SJSA1 (cell line): ENCODE measurements around the gene SNTB2. TPM values are rescaled to one million over a fixed set of nuclear protein-coding genes. Genes with fewer than 3 reads are reported as not detected.
"Not testable (repeated sequence)": the region's sequence is repeated elsewhere in the genome, so short reads cannot be mapped to it uniquely, and the experiment has no call there.

ENCODE experiments used
- DNase-seq, 2 experiments: peaks; one replicate each; pipeline ENCODE4 v3.0.0-alpha.2; 2015 to 2020; ENCODE audit warnings: low spot score in 2 of 2, low read depth in 1 of 2
- H3K27ac ChIP-seq: fragments of 250-450 bp; sonication (Bioruptor Pico); 2 replicates; pipeline ENCODE4 v1.5.1; 2020; ENCODE audit warnings: mild to moderate bottlenecking, moderate library complexity
- H3K27me3 ChIP-seq: fragments of 250-450 bp; sonication (Bioruptor Pico); replicated peaks from 2 replicates; pipeline ENCODE4 v1.5.1; 2020; ENCODE audit warnings: mild to moderate bottlenecking, moderate library complexity
- H3K36me3 ChIP-seq: fragments of 250-450 bp; sonication (Bioruptor Pico); 2 replicates; pipeline ENCODE4 v1.5.1; 2020; ENCODE audit warnings: mild to moderate bottlenecking
- H3K4me1 ChIP-seq: fragments of 250-450 bp; sonication (Bioruptor Pico); replicated peaks from 2 replicates; pipeline ENCODE4 v1.6.1; 2021; ENCODE audit warnings: mild to moderate bottlenecking
- H3K4me3 ChIP-seq: fragments of 250-450 bp; sonication (Bioruptor Pico); 2 replicates; pipeline ENCODE4 v1.5.1; 2020; ENCODE audit warnings: mild to moderate bottlenecking
- H3K9me3 ChIP-seq: fragments of 250-450 bp; sonication (Bioruptor Pico); replicated peaks from 2 replicates; pipeline ENCODE4 v1.5.1; 2020; ENCODE audit warnings: mild to moderate bottlenecking
- total RNA-seq: library from RNA; depleted of rRNA; stranded (reverse); fragments of >200 nt; shearing (Covaris generic); gene quantifications from 2 replicates; pipeline ENCODE4 v1.2.3, GENCODE V29; 2014

Gene SNTB2
- total RNA-seq, 1 experiment from 2014 or later = 43.6 TPM

DNA sequence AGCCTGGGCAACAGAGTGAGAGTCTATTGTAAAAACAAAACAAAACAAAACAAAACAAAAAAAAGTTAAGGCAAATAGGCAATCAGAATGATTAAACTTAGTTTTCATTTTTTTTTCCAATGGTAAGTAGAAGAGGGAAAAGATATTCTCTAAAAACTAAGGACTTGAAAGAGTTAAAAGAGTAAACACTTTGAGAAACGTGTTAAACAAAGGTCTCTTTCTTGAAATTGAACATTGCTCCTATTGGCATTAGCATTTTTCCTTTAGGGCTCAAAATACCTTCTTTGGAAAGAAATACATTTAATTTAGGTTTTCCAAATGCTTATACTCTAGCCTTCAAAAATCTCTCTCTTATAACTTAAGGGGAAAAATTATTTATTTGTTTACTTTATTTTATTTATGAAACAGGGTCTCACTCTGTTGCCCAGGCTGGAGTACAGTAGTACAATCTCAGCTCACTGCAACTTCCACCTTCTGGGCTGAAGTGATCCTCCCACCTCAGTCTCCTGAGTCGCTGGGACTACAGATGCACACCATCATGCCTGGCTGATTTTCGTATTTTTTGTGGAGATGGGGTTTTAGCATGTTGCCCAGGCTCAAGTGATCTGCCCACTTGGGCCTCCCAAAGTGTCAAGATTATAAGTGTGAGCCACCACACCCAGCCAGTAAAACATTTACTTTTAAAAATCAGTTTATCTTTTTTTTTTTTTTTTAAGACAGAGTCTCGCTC, 79.5 kb downstream of the SNTB2 start:
- Histone ChIP-seq H3K4me3 (no peak overlapping the region), H3K27ac (no peak overlapping the region), H3K9me3 (no peaks in the 10 kb centered on the region), H3K36me3 (peaks cover 30% of the 10 kb centered on the region), H3K4me1 (no peaks in the 10 kb centered on the region), H3K27me3 (no peaks in the 10 kb centered on the region)
- DNase-seq = no peak

DNA sequence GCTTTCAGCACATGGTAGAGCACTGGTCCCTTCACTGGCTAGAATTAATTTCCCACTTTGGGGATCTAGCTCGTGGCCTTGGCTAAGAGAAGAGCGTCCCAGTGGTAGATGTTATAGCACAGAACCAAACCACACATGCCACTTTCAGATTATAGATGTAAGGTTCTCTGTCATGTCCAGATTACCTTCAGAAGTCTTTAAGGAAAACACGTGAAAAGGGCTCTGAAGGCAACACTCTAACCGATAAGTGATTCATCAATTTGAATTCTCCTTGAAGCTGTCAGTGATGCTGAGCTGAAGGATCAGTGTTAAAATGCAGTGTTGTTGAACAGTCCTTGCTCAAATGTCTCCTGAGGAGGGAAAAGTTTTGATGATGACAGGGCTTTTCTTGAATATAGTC, 80.7 kb downstream of the SNTB2 start:
- no peak for DNase-seq
- no peaks in the 10 kb centered on the region for H3K4me1 ChIP-seq
- no peak overlapping the region for H3K27ac ChIP-seq
- no peaks in the 10 kb centered on the region for H3K9me3 ChIP-seq
- H3K36me3 ChIP-seq = peaks cover 30% of the 10 kb centered on the region
- no peak overlapping the region for H3K4me3 ChIP-seq
- H3K27me3 ChIP-seq = no peaks in the 10 kb centered on the region

DNA sequence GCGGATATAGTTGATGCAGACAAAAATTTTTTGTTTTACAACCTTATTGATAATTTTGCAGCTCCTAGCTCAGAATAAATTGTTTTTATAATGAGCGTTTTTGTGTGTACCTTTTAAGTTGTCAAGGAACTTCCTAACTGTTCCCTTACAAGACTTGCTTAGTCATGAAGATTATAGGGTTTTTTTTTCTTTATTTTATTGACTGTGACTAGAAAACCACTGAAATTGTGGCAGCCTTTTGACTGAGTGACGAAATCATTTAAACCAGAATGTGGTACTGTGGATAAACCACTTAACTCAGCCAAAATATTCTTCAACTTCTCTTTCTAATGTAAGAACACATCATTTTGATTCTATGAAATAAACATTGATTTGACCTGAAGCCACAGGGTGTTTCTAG, 83.4 kb downstream of the SNTB2 start:
- Histone ChIP-seq H3K27me3 (no peaks in the 10 kb centered on the region), H3K9me3 (no peaks in the 10 kb centered on the region), H3K27ac (no peak overlapping the region), H3K4me1 (peaks cover 2% of the 10 kb centered on the region; the same call in 1 of the 2 replicates), H3K36me3 (peaks cover 27% of the 10 kb centered on the region), H3K4me3 (no peak overlapping the region)
- no peak for DNase-seq

DNA sequence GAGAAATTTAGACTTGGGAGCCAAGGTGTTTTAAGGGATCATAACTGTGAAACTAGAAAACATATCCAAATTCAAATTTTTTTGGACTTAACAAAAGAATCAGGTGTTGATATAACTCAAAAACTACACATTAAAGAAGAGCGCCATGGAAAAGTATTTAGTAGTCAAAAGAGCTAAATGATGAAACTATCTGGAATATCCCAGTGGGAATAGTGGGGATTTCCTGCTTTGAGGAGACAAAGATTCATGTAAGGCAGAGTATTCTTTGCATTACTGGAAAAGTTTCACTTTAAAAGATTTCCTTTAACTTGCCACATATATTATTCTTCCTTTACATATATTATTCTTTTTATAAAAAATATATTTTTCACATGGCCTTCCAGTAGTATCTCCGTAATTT, 83.9 kb downstream of the SNTB2 start:
- no peak for DNase-seq
- no peak overlapping the region for H3K27ac ChIP-seq

DNA sequence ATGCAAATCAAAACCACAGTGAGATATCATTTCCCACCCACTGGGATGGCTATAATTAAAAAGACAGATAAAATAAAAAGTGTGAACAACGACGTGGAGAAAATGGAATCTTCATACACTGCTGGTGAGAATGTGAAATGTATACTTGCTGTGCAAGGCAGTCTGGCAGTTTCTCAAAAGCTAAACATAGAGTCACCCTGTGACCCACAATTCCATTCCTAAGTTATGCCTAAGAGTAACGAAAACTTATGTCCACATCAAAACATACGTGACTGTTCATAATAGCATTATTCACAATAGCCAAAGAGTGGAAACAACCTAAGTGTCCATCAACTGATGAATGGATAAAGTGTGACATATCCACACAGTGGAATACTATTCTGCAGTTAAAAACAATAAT, 86.0 kb downstream of the SNTB2 start:
- H3K9me3 ChIP-seq = no peaks in the 10 kb centered on the region
- DNase-seq = no peak
- no peaks in the 10 kb centered on the region for H3K27me3 ChIP-seq
- H3K36me3 ChIP-seq = peaks cover 26% of the 10 kb centered on the region
- peaks cover 12% of the 10 kb centered on the region for H3K4me1 ChIP-seq
- H3K4me3 ChIP-seq = no peak overlapping the region
- H3K27ac ChIP-seq = no peak overlapping the region

More for the DNA sequence above, 83.9 kb downstream of the SNTB2 start:
- H3K4me3 ChIP-seq = no peak overlapping the region
- peaks cover 6% of the 10 kb centered on the region for H3K4me1 ChIP-seq
- H3K27me3 ChIP-seq = no peaks in the 10 kb centered on the region
- H3K9me3 ChIP-seq = no peaks in the 10 kb centered on the region
- peaks cover 27% of the 10 kb centered on the region for H3K36me3 ChIP-seq

DNA sequence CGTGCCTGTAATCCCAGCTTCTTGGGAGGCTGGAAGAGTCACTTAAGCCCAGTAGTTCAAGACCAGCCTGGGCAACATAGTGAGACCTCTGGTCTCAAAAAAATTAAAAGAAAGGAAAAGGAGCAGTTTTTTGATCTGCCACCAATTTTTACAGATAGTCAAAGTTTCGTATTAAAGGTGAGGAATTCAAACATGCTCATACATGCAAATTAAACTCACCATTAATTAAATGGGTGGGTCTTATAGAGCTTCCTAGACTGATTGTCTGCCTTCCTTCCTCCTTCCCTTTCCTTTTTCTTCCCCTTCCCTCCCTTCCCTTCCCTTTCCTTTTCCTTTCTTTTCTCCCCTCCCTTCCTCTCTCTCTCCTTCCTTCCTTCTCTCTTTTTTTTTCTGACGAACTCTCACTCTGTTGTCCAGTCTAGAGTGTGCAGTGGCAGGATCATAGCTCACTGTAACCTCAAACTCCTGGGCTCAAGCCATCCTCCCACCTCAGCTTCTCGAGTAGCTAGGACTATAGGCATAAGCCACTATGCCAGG, 87.8 kb downstream of the SNTB2 start:
- Histone ChIP-seq H3K9me3 (no peaks in the 10 kb centered on the region), H3K36me3 (peaks cover 21% of the 10 kb centered on the region), H3K27me3 (no peaks in the 10 kb centered on the region), H3K4me1 (peaks cover 12% of the 10 kb centered on the region), H3K4me3 (no peak overlapping the region), H3K27ac (no peak overlapping the region)
- no peak for DNase-seq

DNA sequence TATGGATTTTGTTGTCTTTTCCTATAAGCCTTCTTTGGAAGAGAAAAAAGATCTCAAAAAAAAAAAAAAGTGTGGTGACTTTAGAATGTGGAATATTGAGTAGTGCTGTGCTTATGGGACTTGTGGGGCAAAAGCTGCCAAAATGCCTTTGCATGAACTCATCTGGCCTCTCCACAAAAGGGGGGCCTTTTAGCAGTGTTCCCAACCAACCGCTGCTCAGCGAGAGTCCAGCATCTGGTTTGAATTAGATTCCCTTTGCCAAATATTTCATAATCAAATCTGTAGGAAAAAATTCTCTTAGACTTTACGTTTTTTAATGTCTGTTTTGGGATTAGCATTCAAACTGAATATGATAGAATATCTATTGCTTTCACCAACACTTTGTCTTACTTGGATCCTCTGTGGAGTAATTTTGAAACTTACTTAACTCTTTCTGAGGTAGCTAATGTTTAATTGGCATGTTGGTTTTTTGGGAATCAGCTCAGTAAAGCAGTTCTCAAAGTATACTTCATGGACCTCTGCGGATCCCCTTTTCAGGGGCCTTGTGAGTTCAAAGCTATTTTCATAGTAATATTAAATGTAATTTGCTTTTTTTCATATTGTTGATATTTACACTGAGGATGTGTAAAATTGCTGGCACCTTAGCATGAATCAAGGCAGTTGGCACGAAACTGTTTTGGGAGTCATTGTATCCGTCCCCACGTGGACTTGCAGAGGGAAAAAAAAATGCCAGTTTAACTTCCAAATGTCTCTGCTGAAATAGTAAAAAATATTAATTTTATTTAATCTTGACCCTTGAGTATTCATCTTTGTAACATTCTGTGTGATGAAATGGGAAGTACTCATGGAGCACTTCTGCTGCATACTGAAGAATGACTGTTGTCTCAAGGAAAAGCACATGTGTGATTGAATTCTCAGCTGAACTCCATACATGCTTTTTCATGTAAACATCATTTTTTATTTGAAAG, 89.5 kb downstream of the SNTB2 start:
- DNase-seq = peak; percentile 60 to 61
- Histone ChIP-seq H3K36me3 (peaks cover 10% of the 10 kb centered on the region), H3K27ac (no peak overlapping the region), H3K9me3 (no peaks in the 10 kb centered on the region), H3K4me1 (peaks cover 12% of the 10 kb centered on the region), H3K27me3 (no peaks in the 10 kb centered on the region), H3K4me3 (no peak overlapping the region)

DNA sequence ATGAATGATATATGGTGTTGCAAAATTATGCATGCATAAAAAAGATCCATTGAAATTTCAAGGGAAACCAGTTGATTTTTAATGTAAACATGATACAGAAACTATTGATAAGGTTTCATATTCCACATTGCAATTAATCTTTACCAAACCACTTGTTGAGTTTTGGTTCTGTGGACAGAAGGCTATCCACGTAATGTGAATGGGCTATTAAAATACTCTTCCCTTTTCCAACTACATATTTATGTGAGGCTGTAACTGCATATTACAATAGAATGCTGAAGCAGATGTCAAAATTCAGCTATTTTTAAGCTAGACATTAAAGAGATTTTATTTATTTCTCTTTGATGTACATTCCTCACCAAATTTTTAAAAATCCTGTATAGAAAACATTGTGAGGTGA, 90.4 kb downstream of the SNTB2 start:
- Histone ChIP-seq H3K4me3 (no peak overlapping the region), H3K27ac (no peak overlapping the region)
- DNase-seq = no peak

DNA sequence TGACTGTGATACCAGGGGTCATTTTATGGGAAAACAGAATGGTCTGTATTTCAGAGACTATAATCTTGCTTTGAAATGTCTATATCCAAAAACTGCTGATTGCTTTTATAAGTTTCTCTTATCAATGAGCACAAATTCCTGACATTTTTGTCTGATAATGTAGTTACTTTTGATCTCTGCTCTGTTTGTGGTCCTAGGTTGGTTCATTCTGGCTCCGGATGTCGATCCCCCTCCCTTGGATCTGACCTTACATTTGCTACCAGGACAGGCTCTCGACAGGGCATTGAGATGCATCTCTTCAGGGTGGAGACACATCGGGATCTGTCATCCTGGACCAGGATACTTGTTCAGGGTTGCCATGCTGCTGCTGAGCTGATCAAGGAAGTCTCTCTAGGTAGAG, 96.9 kb downstream of the SNTB2 start:
- Histone ChIP-seq H3K4me3 (no peak overlapping the region), H3K27me3 (no peaks in the 10 kb centered on the region), H3K4me1 (no peaks in the 10 kb centered on the region), H3K9me3 (no peaks in the 10 kb centered on the region), H3K27ac (no peak overlapping the region), H3K36me3 (peaks cover 22% of the 10 kb centered on the region)
- DNase-seq = no peak

More for the DNA sequence above, 90.4 kb downstream of the SNTB2 start:
- Histone ChIP-seq H3K36me3 (peaks cover 7% of the 10 kb centered on the region), H3K9me3 (no peaks in the 10 kb centered on the region), H3K4me1 (peaks cover 12% of the 10 kb centered on the region), H3K27me3 (no peaks in the 10 kb centered on the region)

DNA sequence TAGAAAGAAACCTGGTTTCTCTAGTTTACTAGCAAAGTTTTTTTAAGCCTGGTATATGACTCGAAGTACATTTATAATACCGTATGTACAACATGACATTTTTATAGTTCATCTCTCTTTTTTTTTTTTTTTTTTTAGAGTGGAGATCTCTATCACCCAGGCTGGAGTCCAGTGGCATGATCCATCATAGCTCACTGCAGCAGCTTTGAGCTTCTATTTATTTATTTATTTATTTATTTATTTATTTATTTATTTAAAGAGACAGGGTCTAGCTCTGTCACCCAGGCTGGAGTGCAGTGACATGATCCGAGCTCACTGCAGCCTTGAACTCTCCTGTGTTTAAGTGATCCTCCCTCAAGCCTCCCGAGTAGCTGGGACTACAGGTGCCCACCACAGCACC, 98.3 kb downstream of the SNTB2 start:
- no peak overlapping the region for H3K4me3 ChIP-seq
- H3K27me3 ChIP-seq = no peaks in the 10 kb centered on the region
- no peak for DNase-seq
- H3K36me3 ChIP-seq = peaks cover 22% of the 10 kb centered on the region
- H3K4me1 ChIP-seq = no peaks in the 10 kb centered on the region
- no peak overlapping the region for H3K27ac ChIP-seq
- no peaks in the 10 kb centered on the region for H3K9me3 ChIP-seq

DNA sequence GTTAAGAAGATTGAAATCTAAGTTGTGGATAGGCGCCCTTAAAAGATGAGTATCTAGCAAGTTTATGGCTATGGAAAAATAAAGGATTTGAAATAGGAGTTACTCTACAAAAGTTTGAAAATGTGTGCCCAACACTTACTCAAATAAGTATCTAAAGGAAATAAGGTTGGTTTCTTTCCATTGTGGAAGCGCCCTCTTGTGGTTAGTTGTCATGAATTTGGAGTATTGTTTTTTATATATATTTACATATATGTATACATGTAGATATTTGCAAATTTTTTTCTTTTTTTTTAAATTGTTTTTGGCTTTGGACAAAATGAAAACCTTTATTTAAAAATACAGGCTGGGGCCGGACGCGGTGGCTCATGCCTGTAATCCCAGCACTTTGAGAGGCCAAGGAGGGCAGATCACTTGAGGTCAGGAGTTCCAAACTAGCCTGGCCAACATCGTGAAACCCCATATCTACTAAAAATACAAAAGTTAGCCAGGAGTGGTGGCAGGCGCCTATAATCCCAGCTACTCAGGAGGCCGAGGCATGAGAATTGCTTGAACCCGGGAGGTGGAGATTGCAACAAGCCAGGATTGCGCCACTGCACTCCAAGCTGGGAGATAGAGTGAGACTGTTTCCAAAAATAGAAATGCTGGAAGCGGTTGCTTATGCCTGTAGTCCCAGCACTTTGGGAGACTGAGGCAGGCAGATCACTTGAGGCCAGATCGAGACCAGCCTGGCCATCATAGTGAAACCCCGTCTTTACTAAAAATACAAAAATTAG, 100.2 kb downstream of the SNTB2 start:
- DNase-seq = peak in 1 of 2 experiments; percentile 55
- Histone ChIP-seq H3K27me3 (no peaks in the 10 kb centered on the region), H3K4me3 (no peak overlapping the region), H3K4me1 (no peaks in the 10 kb centered on the region), H3K36me3 (peaks cover 22% of the 10 kb centered on the region), H3K9me3 (no peaks in the 10 kb centered on the region), H3K27ac (no peak overlapping the region)

DNA sequence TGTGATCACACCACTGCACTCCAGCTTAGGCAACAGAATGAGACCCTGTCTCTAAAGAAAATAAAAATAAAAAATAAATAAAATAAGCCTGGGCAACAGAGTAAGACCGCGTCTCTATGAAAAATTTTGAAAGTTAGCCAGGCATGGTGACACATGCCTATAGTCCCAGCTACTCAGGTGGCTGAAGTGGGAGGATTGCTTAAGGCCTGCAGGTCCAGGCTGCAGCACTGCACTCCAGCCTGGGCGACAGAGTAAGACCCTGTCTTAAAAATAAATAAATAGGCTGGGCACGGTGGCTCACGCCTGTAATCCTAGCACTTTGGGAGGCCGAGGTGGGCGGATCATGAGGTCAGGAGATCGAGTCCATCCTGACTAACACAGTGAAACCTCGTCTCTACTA, 104.7 kb downstream of the SNTB2 start:
- not testable (repeated sequence) for H3K4me1 ChIP-seq, H3K36me3 ChIP-seq, H3K4me3 ChIP-seq, H3K9me3 ChIP-seq, DNase-seq, H3K27ac ChIP-seq, H3K27me3 ChIP-seq

DNA sequence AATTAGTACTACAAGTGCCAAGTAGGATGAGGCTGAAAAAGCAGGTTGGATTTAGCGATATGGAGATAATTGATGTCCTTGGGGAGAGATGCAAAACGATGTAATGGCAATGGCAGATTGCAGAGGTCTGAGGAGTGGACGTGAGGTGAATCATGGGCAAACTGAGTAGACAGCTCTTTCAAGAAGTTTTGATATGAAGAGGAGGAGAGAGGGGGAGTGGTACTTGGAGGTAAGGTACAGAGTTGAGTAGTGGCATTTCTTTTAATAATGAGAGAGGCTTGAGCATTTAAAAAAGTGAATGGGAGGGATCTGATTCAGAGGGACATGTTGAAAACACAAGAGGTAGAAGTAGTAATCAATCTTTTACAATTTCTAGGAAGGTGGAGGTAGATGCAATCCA, 106.4 kb downstream of the SNTB2 start:
- H3K27me3 ChIP-seq = no peaks in the 10 kb centered on the region
- H3K27ac ChIP-seq = no peak overlapping the region
- no peaks in the 10 kb centered on the region for H3K9me3 ChIP-seq
- no peak overlapping the region for H3K4me3 ChIP-seq
- no peak for DNase-seq
- H3K4me1 ChIP-seq = no peaks in the 10 kb centered on the region
- H3K36me3 ChIP-seq = no peaks in the 10 kb centered on the region; the same call in 1 of the 2 replicates
